Activated naive CD8-positive, alpha-beta T cell (primary cell): Measurements from ENCODE around the gene CD99.

Source experiments
- H3K27ac Mint-ChIP-seq: one replicate; pipeline ENCODE4 v1.8.0; 2021; ENCODE audit warnings: mixed read lengths
- H3K27me3 Mint-ChIP-seq: one replicate; pipeline ENCODE4 v1.8.0; 2021; ENCODE audit warnings: mixed read lengths
- H3K36me3 Mint-ChIP-seq: one replicate; pipeline ENCODE4 v1.8.0; 2021; ENCODE audit warnings: mixed read lengths
- H3K4me1 Mint-ChIP-seq: one replicate; pipeline ENCODE4 v1.8.0; 2021; ENCODE audit warnings: low read depth, mixed read lengths
- H3K4me3 Mint-ChIP-seq: one replicate; pipeline ENCODE4 v1.8.0; 2021; ENCODE audit warnings: mild to moderate bottlenecking, mixed read lengths
- H3K9me3 Mint-ChIP-seq: one replicate; pipeline ENCODE4 v1.8.0; 2021; ENCODE audit warnings: low read depth, mixed read lengths

The CD99 gene

DNA sequence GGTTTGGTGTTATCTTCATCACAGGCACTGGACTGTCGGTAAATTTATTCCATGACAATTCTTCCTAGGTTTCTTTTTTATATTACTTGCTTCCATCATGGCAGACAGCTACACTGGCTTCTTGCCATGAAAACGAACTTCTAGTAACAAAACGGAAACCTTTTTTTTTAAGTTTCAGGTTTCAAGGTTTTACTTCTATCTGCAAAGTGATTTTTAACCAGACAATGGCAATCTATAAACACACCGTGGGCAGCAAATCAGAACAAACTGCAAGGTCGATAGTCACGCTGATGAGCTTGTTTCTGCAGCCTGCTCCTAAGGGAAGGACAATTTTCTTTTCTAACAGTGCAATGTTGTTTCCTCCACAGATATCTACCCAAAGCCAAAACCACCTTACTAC is 90.6 kb downstream of the CD99 start:
- H3K4me3 Mint-ChIP-seq: no peak overlapping the region
- peaks cover 2% of the 10 kb centered on the region for H3K36me3 Mint-ChIP-seq
- no peaks in the 10 kb centered on the region for H3K9me3 Mint-ChIP-seq
- peaks cover 10% of the 10 kb centered on the region for H3K4me1 Mint-ChIP-seq
- no peaks in the 10 kb centered on the region for H3K27me3 Mint-ChIP-seq
- no peak overlapping the region for H3K27ac Mint-ChIP-seq

DNA sequence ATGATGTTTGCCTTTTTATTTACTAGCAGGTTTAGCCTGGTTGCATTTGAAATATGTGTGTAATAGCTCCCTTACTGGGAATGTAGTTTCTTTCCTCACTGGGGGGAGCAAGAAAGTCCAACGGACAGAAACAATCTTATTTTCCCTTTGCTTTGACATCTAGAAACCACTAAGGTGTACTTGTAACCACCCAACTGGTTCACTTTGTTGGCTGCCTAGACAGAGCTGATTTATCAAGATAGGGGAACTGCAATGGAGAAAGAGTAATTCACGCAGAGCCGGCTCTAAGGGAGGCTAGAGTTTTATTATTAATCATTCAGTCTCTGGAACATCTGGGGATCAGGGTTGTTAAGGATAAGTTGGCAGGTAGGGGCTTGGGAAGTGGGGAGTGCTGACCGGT is 91.1 kb downstream of the CD99 start:
- Mint-ChIP-seq H3K36me3 (peaks cover 2% of the 10 kb centered on the region), H3K9me3 (no peaks in the 10 kb centered on the region), H3K4me3 (no peak overlapping the region), H3K4me1 (peaks cover 10% of the 10 kb centered on the region), H3K27ac (no peak overlapping the region), H3K27me3 (no peaks in the 10 kb centered on the region)

DNA sequence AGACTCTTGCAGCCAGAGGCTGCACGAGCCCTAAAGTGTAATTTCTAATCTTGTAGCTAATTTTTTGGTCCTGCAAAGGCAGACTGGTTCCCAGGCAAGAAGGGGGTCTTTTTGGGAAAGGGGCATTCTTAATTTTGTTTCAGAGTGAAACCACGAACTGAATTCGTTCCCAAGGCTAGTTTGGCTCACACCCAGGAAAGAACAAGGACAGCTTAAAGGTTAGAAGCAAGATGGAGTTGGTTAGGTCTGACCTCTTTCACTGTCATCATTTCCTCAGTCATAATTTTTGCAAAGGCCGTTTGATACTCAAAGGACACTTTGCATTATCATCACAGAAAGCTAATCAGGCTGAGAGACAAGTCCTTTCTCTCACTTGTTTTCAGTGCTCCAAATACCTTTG is 91.7 kb downstream of the CD99 start:
- peaks cover 10% of the 10 kb centered on the region for H3K4me1 Mint-ChIP-seq
- no peaks in the 10 kb centered on the region for H3K9me3 Mint-ChIP-seq
- peaks cover 2% of the 10 kb centered on the region for H3K36me3 Mint-ChIP-seq
- H3K4me3 Mint-ChIP-seq: no peak overlapping the region
- no peaks in the 10 kb centered on the region for H3K27me3 Mint-ChIP-seq
- no peak overlapping the region for H3K27ac Mint-ChIP-seq

DNA sequence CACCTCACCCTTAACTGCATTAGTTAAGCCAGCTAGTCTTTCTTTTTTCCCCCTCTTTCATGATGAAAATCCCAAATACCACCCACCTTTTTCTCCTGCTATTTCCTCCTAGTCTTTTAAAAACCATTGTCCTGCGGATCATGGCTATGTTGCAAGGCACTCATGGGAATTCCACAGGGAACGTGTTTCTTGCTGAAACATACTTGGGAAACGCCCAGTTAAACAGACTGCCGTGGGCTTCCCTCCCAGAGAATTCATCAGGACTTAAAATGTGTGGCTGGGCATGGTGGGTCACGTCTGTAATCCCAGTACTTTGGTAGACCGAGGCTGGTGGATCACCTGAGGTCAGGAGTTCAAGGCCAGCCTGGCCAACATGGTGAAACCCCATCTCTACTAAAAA is 92.9 kb downstream of the CD99 start:
- Mint-ChIP-seq H3K4me1 (peaks cover 10% of the 10 kb centered on the region), H3K36me3 (peaks cover 2% of the 10 kb centered on the region), H3K9me3 (no peaks in the 10 kb centered on the region), H3K27ac (no peak overlapping the region), H3K4me3 (no peak overlapping the region), H3K27me3 (no peaks in the 10 kb centered on the region)

DNA sequence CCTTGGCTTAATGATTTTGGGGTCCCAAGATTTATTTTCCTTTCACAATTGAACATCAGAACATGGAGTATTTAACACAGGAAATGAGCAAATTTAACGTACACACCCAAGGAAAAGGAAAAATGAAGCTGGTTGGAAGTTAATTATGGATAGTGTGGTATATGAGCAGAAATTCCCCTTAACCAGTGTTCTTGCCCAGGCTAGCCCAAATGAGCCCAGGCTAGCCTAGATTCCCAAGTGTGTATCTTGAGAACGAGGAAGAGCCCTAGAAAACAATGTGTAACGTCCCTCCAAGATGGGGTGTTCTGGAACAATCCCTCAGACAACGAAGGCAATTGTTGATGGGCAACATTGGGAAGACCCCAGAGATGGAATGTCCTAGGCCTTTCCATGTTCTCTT is 94.4 kb downstream of the CD99 start:
- Mint-ChIP-seq H3K27me3 (no peaks in the 10 kb centered on the region), H3K36me3 (peaks cover 2% of the 10 kb centered on the region), H3K4me1 (peaks cover 10% of the 10 kb centered on the region), H3K27ac (no peak overlapping the region), H3K9me3 (no peaks in the 10 kb centered on the region), H3K4me3 (no peak overlapping the region)

DNA sequence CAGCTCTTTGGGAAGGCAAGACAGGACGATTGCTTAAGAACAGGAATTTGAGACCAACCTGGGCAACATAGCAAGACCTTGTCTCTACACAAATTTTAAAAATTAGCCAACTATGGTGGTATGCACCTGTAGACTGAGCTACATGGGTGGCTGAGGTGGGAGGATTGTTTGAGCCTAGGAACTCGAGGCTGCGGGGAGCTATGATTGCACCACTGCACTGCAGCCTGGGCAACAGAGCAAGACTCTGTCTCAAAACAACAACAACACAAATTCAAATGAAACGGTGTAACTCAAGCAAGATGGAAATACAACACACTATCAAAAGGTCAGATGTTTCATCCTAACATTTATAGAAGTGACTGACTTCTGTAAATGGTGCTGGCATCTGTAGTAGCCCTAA is 97.9 kb downstream of the CD99 start:
- H3K4me1 Mint-ChIP-seq: no peaks in the 10 kb centered on the region
- no peaks in the 10 kb centered on the region for H3K9me3 Mint-ChIP-seq
- H3K27ac Mint-ChIP-seq: no peak overlapping the region

DNA sequence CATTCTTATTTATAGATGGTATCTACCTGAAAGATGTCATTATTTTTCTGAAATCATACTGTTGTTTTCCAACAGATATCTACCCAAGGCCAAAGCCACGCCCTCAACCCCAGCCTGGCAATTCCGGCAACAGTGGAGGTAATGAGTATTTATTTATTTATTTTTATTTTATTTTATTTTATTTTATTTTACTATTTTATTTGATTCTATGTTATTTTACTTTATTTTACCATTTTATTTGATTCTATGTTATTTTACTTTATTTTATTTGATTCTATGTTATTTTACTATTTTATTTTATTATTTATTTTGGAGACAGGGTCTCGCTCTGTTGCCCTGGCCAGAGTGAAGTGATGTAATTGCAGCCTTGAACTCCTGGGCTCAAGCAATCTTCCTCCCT is 98.5 kb downstream of the CD99 start:
- H3K4me3 Mint-ChIP-seq: no peak overlapping the region

More for the DNA sequence above, 97.9 kb downstream of the CD99 start:
- Mint-ChIP-seq H3K27me3 (no peaks in the 10 kb centered on the region), H3K36me3 (peaks cover 2% of the 10 kb centered on the region), H3K4me3 (no peak overlapping the region)

More for the DNA sequence above, 98.5 kb downstream of the CD99 start:
- Mint-ChIP-seq H3K36me3 (peaks cover 2% of the 10 kb centered on the region), H3K27me3 (no peaks in the 10 kb centered on the region), H3K9me3 (no peaks in the 10 kb centered on the region), H3K4me1 (no peaks in the 10 kb centered on the region), H3K27ac (no peak overlapping the region)
